HG02943 (cell line): ENCODE results near the gene PLCXD1.
A peak's percentile ranks its signal among the peaks of the same experiment; 100 is the strongest.
"Not testable (repeated sequence)": the region's sequence is repeated elsewhere in the genome, so short reads cannot be mapped to it uniquely, and the experiment has no call there.

Experiments
- ATAC-seq: cut with Tn5 transposase; IDR thresholded peaks from one replicate; pipeline ENCODE4 v1.9.1; 2021; ENCODE audit warnings: mild to moderate bottlenecking, low read depth, moderate library complexity; ENCODE audit not compliant: unreplicated experiment

Gene PLCXD1, protein sequence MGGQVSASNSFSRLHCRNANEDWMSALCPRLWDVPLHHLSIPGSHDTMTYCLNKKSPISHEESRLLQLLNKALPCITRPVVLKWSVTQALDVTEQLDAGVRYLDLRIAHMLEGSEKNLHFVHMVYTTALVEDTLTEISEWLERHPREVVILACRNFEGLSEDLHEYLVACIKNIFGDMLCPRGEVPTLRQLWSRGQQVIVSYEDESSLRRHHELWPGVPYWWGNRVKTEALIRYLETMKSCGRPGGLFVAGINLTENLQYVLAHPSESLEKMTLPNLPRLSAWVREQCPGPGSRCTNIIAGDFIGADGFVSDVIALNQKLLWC

DNA sequence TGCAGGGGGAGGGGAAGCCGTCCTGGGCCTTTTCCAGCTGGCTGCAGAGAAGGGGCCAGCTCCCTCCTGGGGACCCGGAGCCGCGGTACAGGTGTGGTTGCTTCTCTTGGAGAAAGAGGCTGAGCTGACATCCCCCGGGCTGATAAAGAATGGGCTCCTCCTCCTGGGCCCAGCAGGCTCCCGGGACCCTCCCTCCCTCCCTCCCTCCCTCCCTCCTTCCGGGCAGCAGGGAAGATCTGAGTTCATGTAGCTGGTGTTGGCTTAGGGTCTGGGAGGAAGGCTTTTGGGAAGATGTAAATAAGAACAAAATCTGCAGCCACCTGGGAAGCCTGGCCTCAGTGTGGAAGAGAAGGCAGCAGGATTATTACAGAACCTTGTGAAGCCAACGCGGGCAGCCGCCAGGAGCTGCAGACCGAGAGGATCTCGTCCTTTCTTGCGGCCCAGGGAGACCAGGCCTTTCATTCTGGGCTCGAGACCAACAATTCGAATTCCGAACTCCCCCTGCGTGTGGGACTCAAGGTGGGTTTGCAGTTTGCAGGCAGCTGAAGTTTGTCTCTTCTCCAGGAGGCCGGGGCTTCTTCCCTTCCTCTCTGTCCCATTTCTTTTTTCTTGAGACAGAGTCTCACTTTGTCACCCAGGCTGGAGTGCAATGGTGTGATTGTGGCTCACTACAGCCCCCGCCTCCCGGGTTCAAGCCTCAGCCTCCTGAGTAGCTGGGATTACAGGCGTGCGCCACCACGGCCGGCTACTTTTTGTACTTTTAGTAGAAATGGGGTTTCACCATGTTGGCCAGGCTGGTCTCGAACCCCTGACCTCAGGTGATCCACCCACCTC, at the start of gene PLCXD1:
PLCXD1 (plus strand) TSS at position 216 of the 834 bp plus-strand sequence. CDS start 2,807 bp downstream, outside the sequence.
- ATAC-seq, result no peak

DNA sequence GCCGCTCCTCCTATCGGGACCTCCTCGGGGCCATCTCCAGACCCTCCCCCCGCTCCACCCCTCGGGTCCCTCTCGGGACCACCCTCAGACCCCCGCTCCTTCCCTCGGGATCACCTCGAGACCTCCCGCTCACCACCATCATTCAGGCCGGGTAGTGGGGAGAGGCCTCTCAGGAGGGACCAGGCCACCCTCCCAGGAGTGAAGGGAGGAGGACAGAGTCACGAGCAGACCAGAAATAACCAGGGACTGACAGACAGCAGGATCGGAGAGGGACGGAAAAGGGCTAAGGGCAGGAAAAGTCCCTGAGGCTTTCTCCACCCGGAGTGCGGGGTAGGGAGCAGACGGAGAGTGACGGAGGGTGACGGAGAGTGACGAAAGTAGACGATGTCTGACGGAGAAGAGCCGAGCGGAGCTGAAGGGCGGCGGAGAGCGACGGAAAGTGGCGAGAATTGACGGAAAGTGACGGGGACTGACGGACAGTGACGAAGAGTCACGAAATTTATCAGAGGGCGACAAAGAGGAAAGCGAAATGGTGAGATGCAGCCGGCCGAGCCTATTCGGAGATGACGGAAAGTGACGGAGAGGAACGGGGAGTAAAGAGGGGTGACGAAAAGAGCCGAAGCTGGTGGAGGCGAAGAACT, 49.4 kb upstream of the PLCXD1 start:
- ATAC-seq, result peak; percentile 89

DNA sequence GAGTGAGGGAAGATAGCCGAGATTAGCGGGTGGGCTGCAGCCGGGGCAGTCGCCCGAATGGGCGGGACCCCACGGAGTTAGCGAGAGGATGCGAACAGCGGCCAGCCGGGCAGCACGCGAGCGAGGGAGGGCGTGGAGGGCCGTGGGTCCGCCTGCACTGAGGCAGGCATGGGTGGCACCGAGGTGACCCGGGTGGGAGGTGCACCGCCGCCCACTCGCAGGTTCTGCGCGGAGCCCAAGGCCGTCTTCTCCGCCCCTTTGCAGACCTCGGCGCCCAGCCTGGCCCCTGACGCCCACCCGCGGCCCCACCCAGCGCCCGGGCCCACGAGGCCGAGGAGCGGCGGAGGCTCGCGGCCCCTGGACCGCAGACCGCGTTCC, 48.9 kb upstream of the PLCXD1 start:
- ATAC-seq, result not testable (repeated sequence)

DNA sequence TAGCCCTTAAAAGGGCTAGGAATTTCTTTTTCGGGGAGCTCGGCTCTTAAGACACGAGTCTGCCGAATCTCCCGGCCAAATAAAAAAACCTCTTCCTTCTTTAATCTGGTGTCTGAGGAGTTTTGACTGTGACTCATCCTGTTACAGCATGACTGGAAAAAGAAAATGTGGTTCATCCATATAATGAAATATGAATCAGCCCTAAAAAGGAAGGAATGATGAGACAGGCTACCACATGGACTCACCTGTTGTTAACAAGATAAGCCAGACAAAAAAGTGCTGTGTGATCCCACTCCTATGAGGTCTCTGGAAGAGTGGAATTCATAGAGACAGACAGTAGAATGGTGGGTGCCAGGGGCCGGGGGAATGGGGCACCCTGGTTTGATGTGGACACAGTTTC, 45.0 kb upstream of the PLCXD1 start:
- ATAC-seq, result not testable (repeated sequence)

DNA sequence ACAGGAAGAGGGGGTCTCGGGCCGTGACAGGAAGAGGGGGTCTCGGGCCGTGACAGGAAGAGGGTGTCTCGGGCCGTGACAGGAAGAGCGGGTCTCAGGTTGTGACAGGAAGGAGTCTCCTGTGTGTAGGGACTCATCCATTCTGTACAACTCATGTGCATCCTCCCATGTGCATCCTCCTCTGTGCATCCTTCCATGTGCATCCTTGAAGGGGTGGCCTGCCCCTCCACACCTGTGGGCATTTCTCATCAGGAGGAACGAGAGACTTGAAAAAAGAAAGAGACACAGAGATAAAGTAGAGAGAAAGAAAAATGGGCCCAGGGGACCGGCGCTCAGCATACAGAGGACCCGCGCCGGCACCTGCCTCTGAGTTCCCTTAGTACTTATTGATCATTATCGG, 30.2 kb upstream of the PLCXD1 start:
- ATAC-seq, result no peak

DNA sequence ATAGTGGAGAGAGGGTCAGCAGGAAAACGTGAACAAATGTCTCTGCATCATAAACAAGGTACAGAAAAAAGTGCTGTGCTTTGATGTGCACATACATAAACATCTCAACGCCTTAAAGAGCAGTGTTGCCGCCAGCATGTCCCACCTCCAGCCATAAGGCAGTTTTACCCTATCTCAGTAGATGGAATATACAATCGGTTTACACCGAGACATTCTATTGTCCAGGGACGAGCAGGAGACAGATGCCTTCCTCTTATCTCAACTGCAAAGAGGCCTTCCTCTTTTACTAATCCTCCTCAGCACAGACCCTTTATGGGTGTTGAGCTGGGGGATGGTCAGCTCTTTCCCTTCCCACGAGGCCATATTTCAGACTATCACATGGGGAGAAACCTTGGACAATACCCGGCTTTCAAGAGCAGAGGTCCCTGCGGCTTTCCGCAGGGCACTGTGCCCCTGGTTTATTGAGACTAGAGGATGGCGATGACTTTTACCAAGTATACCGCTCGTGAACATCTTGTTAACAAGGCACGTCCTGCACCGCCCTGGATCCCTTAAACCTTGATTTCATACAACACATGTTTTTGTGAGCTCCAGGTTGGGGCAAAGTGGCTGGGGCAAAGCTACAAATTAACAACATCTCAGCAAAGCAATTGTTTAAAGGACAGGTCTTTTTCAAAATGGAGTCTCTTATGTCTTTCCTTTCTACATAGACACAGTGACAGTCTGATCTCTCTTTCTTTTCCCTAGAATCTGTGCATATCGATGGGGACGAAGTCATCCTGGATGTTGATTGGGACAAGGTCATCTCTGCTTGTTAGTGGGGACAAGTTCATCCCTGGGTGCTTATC, 29.6 kb upstream of the PLCXD1 start:
- ATAC-seq, result not testable (repeated sequence)

DNA sequence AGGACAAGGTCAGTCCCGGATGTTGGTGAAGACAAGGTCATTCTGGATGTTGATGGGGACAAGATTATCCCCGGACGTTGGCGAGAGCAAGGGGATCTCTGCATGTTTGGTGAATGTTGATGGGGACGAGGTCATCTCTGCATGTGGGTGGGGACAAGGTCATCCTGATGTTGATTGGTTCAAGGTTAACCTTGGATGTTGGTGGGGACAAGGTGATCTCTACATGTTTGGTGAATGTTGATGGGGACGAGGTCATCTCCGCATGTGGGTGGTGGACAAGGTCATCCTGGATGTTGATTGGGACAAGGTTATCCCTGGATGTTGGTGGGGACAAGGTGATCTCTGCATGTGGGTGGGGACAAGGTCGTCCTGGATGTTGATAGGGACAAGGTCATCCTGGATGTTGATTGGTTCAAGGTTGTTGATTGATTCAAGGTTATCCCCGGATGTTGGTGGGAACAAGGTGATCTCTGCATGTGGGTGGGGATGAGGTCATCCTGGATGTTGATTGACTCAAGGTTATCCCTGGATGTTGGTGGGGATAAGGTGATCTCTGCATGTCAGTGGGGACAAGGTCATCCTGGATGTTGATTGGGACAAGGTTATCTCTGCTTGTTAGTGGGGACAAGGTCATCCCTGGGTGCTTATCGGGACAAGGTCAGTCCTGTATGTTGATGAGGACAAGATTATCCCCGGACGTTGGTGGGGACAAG, 28.8 kb upstream of the PLCXD1 start:
- no peak for ATAC-seq

DNA sequence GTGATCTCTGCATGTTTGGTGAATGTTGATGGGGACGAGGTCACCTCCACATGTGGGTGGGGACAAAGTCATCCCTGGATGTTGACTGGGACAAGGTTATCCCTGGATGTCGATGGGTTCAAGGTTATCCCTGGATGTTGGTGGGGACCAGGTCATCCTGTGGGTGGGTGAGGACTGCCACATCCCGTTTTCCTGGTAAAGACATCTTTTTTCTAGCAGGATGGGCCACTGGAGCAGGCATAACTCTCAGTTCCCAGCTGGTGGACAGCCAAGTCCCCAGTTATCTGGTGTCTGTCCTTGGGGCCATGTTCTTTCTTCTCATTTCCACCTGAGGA, 28.3 kb upstream of the PLCXD1 start:
- ATAC-seq, result no peak

DNA sequence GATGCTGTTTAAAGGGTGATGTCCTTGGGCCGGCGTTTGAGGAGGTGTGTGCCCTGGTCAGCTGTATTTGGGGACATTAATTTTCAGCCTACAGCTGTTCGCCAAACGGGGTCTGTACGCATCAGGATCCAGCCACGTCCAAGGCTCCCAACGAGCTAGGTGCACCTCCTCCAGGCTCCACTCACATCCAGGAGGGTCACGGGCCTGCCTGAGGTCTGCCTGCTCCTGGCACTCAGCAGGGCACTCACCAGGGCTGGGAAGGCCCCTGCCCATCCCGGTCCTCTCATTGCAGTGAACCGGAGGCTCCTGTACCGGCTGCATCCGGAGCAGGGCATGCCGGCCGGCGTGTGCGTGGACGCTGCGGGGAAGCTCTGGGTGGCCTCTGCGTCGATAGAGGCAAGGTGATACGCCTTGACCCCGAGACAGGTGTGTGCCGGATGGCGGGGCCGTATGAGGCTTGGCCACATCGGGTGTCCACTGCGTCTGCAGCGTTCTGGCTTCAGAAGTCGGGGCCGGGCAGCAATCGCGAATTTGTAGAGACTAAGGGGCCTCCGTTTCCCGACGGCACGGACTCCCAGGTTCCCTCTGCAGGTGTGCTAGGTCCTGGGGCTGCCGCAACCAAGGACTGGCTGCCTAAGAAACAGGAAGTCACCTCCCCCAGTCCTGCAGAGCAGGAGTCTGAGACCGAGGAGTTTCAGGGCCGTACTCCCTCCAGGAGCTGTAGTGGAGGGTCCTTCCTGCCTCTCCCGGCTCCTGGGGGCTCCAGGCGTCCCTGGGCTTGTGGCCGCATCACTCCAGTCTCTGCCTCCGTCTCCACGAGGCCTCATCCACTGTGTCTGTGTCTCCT, 27.5 kb upstream of the PLCXD1 start:
- ATAC-seq, result no peak

DNA sequence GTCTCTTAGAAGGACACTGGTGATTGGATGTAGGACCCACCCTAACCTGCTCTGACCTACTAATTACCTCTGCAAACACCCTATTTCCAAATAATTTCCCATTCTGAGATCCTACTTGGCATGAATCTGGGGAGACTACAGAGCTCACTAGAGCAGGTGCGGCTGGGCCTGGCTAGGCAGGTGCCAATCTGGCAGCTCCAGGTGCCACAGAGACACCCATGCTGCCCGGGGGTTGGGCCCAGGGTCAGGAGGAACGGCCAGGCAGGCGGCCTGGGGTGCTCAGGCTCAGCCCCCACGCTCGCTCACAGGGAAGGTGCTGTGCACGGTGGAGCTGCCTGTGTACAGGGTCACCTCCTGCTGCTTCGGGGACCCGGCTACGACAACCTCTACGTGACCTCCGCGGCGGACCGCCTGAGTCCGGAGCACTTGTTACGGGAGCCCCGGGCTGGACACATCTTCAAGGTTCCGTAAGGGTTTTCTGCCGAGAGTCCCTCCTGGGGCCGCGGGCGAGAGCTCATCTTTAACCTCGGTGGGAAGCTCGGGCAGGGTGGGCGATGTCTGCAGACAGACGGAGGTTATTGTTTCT, 26.5 kb upstream of the PLCXD1 start:
- ATAC-seq, result no peak

DNA sequence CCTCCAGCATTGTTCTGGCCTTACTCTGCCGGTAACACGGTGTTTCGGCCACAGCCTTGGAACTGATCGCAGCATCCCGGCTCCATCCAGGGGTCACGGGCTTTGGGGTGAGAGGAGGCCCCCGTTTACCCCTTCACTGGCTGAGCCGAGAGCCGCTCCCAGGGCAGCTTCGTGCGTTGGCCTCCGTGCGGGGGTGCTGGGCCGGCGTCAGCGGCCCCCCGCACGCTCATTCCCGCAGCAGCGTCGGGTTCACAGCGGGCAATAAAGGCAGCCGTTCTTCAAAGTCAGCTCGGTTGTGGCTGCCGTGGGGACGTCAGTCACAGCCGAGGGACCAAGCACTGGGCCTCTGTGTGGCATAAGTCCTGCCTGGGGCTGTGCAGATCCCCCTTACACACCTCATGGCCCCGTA, 25.3 kb upstream of the PLCXD1 start:
- no peak for ATAC-seq

DNA sequence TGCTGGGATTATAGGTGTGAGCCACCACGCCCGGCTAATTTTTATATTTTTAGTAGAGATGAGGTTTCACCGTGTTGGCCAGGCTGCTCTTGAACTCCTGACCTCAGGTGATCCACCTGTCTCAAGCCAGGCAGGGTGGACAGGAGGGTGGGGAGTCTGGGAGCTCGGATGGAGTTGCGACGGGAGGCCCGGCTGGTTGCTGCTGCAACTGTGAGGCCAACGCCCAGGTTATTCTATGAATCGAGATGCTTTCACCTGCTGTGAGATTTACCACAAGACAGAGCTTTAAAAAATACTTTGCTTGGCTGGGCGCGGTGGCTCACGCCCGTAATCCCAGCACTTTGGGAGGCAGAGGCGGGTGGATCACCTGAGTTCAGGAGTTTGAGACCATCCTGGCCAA, 24.1 kb upstream of the PLCXD1 start:
- ATAC-seq, result not testable (repeated sequence)

DNA sequence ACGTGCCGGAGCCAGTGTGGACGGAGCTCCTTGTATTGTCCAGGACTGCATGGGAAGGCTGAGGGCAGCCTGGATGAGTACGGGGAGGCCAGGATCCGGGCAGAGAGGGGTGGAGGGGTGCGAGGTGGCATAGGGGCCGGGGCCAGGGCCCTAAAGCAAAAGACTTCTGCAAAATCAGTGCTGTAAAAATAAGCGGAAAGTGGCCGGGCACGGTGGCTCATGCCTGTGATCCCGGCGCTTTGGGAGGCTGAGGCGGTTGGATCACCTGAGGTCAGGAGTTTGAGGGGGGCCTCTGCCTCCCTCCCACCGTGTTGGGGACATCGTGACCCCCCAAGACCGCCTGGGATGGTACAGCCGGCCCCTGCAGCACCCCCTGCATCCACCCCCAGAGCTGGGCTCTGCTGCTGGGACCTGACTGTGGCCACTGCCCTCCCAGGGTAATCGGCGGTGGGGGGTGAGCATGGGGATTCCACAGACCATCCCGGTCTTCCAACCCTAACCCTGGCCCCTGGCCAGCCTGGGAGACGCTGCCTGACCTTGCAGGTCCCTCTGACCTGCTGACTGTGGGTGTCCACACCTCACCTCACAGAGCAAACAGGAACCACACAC, 23.4 kb upstream of the PLCXD1 start:
- ATAC-seq, result no peak

DNA sequence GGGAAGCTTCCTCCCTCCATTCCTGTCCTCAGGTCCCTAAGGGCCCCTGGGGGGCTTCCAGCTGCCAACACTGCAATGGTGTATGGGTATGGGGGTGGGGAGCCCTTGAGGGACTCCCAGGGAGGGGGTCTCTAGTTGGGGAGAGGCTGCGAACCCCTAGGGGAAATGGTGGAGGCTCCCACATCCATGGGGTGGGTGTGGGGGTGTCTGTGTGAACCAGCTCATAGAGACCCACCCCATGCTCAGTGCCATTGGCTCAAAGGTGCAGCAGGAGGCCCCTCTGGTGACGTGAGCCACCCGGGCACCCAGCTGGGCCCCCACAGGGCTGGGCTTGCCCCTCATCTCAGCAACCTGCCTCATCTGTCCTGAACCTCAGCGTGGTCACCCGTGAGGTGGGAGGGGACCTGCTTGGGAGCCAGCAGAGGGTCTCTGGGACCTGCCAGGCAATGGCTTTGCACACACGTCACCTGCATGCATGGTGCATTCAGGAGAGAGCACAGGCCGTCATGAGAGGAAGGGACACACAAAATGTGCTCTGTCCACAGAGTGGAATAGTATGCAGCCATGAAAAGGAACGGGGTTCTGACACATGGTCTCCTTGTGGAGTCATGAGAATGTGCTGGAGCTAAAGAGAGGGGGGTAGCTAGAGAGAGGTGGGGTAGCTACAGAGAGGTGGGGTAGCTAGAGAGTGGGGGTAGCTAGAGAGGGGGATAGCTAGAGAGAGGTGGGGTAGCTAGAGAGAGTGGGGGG, 22.7 kb upstream of the PLCXD1 start:
- ATAC-seq, result no peak

DNA sequence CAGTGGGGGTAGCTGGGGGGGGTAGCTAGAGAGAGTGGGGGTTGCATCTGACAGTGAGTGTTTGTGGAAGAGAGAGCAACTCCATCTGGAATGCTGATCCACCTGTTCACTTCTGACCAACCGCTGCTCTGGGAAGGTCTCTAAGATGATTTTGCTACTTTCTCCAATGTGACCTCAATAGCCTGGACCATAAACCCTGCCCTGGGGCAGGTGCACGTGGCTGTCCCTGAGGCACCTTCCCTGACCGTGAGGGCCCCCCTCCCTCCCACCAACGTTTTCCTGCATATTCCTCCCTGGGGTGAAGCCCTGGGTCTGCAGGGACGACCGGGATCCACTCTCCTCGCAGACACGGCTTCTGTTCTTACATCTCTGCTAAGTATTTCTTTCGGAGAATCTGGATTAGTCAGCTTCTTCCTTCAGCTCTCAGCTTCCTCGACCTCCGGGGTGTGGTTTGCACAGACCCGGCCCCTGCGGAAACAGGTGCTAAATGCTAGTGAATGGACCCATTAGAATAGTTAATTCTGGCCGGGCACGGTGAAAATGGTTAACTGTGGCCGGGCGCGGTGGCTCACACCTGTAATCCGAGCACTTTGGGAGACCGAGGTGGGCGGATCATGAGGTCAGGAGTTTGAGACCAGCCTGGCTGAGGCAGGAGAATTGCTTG, 21.4 kb upstream of the PLCXD1 start:
- ATAC-seq, result no peak

DNA sequence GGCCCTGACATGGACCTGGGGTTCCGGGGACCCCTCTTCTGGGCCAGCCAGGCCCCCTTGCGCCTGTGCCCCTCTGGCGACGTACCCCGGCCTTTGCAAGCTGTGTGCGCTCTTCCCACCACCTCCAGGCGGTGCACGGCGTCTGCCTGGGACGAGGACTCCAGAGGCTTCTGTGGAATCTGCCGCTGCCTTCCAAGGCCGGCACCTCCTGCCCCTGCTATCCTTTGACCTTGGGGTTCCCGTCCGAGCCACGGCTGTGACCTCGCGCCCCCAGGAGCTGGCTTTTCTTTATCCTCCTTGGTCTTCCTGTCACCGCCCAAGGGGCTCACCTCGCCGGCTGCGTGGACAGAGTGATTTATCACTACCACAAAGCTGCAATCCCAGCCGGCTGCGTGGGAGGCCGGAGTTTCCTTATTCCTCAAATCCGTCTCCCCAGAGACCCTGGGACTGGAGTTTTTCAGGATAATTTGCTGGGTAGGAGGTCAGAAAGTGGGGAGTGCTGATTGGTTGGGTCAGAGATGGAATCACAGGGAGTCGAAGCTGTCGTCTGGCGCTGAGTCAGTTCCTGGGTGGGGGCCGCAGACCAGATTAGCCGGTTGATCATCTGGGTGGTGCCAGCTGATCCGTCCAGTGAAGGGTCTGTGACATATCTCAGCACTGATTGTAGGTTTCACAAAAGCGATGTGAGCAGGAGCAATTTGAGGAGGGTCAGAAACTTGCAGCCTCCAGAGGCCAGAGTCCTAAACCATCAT, 19.8 kb upstream of the PLCXD1 start:
- ATAC-seq, result no peak
